GM18517 (cell line): ENCODE data around the gene MAU2.

Experiments used
- ATAC-seq: cut with Tn5 transposase; IDR thresholded peaks from one replicate; pipeline ENCODE4 v1.9.1; 2021; ENCODE audit warnings: mild to moderate bottlenecking, moderate library complexity; ENCODE audit not compliant: unreplicated experiment

MAU2 gene

DNA sequence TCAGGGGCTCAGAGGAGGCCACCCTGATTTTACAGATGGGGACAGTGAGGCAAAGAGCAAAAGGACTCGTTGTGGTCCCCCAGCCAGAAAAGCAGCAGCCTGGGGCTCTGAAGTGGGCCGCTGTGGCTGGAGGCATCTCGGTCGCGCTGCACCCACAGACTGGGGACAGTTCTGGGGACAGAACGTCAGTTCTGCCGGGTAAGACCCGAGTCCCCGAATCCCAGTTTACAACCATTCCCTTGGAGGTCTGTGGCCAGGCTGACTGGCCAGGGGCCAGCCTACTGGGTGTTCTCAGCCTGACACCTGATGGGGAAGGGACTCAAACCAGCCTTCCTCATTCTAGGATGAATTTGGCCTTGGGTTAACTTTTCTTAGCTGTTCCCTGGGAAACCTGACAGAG lies 14.4 kb upstream of the MAU2 start:
- no peak for ATAC-seq

DNA sequence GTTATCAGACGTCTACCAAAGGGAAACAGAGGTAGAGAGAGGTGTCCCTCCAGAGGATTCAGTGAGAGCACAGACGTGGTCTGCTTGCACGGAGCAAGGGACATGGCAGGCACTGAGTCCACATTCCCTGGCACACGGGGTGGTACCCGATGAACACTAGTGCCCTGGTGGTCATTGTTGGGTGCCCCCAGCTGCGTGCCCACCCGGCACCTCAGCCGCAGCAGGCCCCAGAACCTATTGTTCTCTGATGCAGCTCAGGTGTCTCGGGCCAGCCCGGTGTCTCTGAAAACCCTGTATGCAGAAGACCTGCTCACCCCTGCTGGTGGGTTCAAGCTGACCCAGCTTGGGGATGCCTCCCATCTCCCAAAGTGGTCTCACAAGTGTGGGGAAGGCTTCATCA lies 12.3 kb upstream of the MAU2 start:
- ATAC-seq = no peak

DNA sequence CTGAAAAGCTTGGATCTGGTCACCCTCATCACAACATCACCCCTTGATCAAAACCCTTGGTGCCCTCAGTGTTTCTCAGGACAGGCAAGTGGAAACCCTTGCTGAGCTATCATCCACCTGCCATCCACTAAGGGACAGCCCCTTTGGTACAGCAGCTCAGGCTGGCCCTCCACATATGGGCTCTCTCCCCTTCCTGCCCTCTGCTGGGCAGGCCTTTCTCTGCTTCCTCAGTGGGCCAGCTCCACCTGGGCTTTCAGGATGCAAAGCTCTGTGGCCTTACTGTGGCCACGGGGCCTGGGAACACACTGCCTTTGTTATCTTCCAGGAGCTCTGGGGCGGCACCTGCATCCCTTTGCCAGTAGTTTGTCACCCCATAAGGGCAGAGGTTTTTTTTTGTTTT lies 5.2 kb upstream of the MAU2 start:
- ATAC-seq = no peak

DNA sequence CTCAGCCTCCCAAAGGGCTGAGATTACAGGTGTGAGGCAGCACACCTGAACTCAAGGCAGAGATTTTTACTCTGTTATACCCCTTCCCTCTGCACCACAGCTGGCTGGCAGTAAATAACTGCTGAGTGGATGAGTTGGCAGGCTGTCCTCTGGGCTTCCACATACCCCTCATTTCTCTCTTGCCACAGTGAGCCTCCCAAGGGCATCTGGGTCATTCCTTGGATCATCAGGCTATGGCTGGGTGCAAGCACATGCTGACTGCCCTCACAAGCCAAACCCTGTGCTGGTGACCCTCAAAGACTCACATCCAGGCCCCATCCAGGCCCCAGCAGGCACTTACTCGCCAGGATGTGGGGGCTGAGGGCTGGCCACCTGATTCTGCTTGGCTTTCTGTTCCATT lies 4.5 kb upstream of the MAU2 start:
- no peak for ATAC-seq

DNA sequence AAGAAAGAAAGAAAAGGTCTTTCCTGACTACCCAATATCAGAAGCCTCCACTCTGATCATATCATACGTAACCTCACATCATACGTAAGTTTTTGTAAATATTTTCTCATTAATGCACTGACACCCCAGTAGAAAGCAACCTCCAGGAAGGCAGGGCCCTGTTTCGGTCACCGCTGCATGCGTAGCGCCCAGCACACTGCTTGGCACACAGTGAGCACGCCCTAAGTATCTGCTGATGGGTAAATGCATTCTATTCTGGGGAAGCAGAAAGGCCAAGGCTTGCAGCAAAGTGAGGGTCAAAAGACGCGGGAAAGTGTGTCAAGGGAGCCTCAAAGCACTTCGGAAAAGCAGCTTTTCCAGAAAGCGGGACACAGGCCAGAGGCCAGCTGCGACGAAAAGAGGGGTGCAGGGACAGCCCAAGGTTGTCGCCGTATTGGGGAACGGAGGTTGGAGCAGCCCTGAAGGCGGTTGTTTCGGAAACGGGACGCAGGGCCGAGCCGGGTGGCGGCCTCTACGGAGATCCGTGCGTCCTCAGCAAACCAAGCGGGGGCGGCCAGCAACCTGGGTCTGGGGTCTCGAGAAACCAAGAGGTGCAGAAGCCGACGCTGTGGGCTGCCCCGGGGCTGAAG lies 783 bp upstream of the MAU2 start:
- ATAC-seq = no peak

DNA sequence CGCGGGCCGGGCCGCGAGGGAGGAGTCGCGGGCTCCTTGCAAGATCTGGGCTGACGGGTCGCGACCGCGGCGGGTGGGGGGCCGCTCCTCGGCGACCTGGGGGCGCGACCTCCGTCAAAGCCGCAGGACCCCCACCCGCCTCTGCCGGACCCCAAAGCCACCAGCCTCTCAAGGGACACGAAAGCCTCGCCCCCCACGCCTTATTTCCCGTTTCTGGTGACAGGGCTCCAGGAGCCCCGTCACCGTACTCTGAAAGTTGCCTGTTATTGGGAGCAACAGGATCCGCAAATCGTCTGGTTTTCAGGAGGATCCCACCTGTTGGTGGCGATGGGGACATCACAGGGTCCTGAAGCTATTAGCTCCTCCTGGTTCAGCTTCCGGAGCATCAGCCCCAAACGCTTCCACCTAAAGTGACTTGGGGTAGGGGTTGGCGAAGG lies 530 bp downstream of the MAU2 start:
- ATAC-seq = no peak

DNA sequence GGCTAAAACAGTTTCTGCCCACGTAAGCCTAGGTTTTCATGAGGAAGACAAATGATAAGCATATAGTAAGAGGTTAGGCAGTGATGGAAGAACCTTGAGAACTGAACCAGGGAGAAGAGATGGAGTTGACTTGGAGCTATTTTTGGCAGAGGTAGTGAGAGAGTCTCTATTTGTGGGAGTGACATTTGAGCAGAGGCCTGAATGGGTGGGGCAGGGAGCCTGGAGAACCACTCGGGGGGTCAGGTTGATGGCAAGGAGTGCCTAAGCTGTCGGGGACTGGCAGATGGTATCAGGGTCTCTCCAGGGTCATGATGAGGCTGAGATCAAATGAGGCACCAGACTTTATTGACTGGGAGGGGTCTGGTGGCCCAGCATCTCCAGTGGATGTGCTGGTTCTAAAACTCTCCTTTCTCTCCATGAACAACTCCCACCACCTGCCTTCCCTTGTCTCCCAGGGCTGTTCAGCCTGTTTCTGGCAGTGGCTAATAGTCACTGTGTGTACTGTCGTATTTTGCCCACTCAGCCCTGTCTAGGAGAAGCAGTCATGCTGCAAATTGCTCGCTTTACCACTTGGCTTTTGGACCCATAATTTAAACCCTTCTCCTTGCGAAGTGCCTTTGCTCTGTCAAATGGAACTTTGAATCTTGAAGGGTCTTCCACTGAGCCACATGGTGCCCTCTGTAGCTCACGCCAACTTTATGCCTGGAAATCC lies 3.6 kb downstream of the MAU2 start:
- ATAC-seq = no peak

DNA sequence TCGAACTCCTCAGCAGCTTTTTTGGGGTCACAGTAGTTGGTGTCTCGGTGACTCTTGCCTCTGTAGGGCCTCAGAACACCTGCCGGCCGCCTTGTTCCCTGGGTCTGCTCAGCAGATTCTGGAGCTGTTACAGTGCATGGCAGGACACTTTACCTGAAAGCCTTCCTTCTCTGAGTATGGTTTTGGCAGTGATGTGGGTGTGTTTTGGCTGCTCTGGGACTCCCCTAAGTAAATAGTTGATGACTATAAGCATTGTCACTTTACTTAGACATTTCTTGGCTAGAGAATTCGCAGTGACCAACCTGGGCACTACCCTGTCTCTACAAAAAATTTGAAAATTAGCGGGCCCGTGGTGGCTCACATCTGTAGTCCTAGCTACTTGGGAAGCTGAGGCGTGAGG lies 7.0 kb downstream of the MAU2 start:
- no peak for ATAC-seq

GRCh38 chr19:19329126-19329525 lies 8.5 kb downstream of the MAU2 start:
- ATAC-seq = no peak

- no peak for ATAC-seq
These were observed 13.7 kb downstream of the MAU2 start for GRCh38 chr19:19334063-19334988.

DNA sequence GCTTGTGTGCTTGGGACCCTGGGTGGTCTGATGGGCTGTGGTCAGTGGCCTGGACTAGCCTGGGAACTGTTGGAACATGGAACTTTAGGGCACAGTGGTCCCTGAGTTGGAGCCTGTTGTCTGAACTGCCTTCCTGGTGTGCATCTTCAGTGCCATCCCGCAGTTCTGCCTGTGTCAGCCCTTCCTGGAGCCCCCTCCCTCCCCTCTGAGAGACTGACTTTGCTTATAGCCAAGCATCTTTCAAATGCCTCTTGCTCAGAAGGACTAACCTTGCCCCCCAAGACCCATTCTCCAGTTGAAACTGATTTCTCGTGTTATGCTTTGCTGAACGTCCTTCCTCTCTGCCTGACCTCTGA lies 14.3 kb downstream of the MAU2 start:
- ATAC-seq = no peak

DNA sequence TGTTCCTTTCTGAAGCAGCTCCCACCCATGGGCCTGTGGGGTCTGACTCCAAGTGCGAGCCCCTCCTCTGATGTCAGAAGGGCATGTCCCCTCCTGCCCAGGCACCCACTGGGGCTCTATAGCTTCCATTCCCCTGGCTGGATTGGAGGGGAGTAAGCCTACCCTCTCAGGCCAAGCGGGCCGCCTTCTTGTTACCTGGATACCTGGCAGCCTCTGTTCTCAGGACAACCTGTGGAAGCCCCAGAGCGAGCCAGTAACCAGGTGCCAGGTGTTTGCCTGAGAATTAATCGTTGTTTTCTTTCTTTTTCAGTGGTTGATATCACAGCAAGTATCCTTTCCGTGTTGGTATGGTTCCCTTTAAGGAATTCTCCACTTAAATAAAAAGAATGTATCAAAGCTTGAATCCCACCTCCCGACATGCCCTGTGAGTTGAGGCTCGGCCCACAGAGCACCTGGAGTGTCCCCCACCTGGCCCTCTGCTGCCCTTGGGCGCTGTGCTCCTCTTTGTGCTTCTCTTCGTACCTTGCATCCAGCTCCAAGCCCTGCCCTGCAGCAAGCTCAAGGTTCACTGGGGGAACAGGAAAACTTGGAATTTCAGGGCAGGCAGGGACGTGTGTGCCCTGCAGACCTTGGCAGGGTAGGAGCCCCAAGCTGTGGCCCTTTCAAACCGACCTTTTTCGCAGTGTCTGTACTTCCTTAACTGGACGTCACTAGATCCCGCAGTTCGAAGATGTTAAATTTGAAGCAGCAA lies 15.0 kb downstream of the MAU2 start:
- ATAC-seq = no peak

DNA sequence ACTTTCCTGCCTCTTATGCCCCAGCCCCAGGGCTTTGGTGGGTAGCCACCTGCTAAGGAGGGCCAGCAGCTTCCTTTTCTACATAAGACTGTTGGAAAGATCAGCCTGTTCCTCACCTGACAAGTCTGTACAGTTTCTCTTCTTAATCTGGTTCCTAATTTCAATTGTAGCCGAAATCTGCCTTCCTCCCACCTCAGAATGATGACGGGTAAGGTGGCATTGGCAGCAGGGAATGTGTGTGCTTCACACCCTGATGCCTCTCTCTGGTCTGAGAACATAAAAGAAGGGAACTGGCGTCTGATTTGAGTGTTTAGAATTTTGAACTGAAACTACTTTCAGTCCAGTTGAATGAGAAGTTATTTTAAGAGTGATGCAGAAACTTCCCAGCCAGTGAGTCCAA lies 16.0 kb downstream of the MAU2 start:
- no peak for ATAC-seq

GRCh38 chr19:19337120-19337519 lies 16.5 kb downstream of the MAU2 start:
- no peak for ATAC-seq

DNA sequence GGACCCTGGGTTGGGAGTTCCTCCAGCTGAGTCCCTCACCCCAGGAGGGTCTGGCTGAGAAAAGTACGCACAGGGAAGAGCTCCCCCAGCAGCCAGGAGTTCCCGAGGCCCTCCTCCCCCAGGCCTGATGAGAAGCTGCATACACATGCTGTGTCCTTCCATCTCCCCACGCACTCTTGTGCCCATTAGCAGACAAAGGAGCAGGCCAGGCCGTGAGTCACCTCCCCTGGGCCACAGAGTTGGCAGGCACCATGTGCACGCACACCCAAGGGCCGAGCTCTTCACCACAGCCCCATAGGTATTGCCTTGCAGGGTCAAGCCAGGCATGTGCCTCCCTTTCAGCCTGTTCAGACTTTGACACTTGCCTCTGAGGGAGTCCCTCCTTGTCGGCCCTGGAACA lies 17.5 kb downstream of the MAU2 start:
- ATAC-seq = no peak

DNA sequence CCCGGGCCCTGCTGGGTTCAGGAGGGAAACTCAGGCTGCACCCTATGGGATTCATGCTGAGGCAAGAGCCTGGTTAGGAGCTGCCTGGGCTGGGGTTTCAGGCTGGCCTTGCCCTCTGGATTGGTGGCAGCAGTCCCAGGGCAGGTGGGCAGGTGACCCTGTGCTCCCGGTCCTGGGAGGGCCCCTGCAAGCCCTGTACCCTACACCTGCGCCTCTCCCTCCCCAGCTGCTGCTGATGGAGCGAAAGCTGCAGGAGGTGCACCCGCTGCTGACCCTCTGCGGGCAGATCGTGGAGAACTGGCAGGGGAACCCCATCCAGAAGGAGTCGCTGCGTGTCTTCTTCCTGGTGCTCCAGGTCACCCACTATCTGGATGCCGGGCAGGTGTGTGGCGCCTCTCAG lies 20.4 kb downstream of the MAU2 start:
- no peak for ATAC-seq

GRCh38 chr19:19342086-19343015 lies 21.7 kb downstream of the MAU2 start:
- ATAC-seq = no peak

- ATAC-seq = no peak
These were observed 22.4 kb downstream of the MAU2 start for GRCh38 chr19:19343016-19343362.

DNA sequence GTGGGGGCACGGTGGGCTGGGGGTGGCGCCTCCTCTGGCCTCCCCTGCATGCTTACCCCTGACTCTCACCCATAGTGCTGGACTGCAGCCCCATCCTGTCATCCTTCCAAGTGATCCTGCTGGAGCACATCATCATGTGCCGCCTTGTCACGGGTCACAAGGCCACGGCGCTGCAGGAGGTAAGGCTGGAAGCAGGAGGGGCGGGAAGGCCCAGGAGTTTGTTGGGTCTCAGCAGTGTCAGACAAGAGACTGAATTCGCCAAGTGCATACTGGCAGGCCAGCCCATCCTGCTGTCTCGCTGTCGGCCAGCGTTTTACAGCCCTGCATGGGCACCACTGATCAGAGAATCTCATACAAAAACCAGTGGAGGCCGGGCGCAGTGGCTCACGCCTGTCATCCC lies 23.1 kb downstream of the MAU2 start:
- ATAC-seq = no peak

GRCh38 chr19:19345232-19345631 lies 24.6 kb downstream of the MAU2 start:
- no peak for ATAC-seq
